Activated CD4-positive, alpha-beta T cell treated with anti-CD3 and anti-CD28 coated beads for 1 hour (primary cell): Measurements from ENCODE around the gene FASTKD3.

Experiments used
- DNase-seq: peaks from one replicate; pipeline ENCODE4 v3.0.0-alpha.2; 2020

FASTKD3 gene

DNA sequence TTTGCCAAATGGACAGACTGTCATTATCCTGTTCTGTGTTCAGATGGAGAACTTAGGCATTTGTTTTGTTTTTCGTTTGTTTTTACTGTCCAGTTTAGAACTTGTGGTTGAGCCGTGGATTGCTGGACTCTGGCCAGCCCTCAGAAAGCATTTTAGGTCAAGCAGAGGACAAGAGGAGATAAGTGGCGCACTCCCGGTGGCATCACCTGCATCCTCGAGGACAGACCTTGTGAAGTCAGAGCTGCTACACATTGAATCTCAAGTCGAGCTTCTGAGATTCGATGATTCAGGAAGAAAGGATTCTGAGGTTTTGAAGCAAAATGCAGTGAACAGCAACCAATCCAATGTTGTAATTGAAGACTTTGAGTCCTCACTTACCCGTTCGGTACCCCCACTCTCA lies 9.0 kb upstream of the FASTKD3 start:
- no peak for DNase-seq

DNA sequence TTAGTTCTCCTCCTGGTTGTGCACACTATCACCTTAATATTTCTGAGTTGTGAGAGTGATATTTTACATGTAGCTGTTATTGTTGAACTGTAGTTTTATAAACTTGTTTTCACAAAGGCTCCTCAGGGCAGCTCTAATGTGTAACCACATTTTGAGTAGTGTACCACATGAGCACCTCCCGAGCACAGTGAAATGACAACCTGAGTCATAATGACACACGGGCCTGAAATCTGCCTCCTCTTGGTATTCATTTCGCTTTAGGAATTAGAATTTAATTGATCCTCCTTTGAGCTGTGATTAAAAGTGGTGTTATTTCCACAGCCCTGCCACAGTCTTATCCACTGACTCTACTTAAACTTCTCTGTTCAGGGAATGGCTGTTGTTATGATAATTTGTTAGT lies 8.0 kb upstream of the FASTKD3 start:
- DNase-seq: no peak

DNA sequence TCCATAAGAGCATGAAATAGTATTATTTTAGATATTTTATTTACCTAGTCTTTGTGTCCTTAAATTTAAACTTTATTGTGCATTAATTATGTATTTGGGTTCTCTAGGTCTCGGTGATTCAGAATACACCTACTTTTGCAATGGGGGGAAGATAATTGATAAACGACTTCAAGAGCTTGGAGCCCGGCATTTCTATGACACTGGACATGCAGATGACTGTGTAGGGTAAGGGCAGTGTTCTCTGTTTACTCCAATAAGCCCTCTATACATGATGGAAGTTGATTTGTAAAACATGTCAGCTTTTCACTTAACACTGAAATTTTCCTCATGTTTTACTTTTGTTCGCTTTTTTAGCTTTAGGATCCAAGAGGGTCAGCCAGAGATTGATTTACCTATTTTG lies 6.3 kb upstream of the FASTKD3 start:
- DNase-seq: no peak

DNA sequence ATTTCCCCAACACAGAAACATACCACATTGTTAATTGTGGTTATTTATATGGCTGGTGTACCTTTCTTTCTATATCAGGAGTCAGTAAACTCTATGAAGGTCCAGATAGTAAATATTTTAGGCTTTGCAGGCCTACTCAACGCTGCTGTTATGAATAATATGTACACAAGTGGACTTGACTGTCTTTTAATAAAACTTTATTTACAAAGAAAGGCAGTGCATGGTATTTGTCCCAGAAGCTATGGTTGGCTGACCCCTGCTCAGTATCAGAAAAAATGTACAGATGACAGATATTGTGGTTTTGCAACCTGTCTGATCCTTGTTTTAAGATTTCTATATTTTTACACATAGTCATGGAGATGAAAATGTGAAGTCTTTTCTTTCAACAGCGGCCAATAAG lies 5.8 kb upstream of the FASTKD3 start:
- DNase-seq: no peak

DNA sequence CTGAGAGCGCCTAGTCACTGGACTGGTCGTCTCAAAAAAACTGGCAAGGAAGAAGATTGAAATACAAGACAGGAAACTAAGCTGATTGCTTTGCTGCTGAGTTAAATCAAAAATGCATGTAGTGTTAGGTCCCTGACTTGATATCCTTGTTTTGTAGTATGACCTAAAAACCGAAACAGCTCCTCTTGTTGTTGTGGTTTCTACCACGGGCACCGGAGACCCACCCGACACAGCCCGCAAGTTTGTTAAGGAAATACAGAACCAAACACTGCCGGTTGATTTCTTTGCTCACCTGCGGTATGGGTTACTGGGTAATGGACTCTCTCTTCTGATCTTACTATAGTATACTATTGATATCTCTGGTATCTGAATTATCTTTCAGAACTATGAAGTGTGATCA lies 4.4 kb upstream of the FASTKD3 start:
- DNase-seq: no peak

DNA sequence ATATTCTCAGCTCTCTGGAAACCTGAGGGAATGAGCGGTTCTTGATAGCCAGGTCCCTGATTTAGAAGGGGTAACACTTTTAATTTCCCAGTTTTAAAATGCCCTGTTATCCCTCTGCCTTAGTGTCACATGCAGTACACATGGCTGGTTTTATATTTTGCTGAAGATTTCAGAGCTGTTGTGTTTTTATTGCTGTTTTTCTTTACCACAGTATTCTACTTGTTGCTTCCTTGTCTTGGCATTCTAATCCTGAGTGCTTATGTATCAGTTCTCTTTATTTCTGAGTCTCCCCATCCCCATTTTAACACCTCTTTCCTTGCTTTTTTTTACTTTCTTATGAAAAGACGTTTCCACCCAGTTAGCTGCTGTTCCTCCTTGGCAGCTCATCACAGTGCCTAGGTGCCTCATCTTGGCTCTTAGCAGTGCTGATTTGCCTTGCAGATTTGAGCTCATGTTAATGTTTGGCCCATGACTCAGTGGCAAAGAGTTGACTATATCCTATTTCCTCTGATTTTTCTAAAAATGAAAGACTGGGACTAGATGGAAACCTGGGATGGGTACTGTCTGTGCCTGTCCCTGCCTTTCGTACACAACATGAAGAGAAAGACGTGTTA lies 3.8 kb upstream of the FASTKD3 start:
- no peak for DNase-seq

DNA sequence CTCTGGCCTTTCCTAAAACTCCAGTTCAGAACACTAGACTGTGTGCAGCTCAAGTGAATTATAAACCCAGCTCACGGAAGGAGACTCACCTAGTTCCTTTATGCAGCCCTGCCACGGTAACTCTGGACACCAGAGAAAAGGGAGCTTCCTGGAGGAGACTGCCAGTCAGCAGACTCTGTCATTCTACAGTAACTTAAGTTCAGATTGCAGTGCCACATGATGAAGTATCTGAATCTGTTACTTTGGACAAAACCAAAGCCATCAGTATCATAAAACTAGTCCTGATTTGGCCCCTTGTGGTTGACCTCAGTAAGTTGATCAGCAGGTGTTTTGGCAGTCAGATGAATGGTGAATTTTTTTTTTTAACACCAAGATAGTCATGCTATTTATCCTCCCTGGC lies 2.8 kb upstream of the FASTKD3 start:
- no peak for DNase-seq

DNA sequence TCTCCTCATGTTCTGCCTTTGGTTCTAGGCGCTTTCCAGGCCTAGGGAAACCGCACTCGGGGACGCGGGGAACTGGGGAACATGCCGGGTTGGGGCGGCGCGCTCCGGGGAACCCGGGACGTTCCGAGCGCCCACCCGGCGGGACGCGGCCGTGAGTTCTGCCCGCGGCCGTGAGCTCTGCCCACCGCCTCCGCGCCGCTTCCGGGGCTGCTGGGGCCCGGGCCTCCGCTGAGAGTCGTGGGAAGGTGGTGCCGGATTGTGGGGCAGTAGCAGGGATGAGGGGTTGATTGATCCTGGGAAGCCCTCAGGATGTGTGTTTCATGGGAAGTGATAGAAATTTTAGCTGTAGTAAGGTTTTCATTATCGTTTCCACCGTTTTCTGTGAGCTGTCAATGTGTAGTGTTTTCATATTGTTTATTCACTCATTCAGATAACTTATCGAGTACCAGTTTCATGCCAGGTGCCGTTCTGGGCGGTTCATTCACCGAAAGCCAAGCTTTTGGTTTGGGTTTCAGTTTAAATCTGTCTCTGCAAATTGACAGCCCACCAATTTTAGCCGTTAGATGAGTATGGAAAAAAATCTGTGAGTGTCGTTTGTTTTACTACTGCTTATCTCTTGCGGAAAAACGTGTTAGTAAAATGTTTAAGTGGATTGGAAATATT lies 774 bp upstream of the FASTKD3 start:
- DNase-seq: no peak

DNA sequence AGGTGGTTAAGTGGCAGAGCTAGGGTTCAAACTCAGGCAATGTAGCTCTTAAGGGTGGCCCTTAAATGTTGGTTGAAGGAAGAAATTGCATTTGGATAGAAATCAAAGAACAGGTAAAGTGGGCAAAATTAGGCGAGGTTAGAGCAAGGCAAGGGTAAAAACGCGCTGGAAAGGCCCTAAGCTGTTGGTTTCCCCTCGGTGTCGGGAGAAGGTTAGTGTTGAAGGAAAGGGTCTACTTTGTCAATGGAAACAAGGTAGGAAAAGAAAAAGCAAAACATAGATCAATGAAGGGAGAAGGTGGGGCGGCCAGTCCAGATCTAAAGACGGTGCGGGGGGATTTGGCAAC lies 431 bp downstream of the FASTKD3 start:
- DNase-seq: no peak

DNA sequence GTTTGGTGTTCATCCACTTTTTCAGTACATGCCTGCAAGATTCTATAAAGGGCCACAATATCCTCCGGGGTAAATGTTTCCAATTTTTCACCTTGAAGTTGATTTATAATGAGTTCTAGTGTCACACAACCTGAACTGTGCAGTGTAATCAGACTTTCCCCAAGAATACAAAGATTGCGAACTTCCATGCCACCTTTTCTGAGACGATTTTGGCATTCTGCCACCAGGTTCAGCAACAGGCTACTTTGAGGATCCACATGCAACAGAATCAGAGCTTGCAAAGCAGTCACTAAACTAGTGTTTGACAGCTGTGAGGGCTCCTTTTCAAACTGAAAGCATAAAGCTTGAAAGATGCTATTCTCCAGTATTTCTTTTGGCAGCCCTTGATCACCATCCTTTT lies 1.6 kb downstream of the FASTKD3 start:
- no peak for DNase-seq

DNA sequence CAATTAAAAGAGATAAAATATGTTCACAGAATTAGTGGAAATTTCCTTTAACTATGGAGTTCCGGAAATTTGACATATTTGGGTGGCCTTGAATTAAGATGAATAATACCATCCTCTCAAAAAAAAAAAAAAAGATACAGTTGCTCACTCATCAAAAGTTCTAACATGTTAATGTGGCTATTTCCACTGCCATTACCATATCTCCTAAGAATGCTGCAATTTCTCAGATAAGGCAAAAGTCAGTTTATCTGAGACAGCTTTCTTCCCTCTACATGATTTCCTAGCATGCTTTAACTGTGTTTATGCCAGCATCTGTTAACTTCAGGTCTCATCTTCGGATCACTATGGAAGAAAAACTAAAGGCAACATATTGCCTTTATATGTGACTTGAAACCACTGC lies 2.6 kb downstream of the FASTKD3 start:
- no peak for DNase-seq

DNA sequence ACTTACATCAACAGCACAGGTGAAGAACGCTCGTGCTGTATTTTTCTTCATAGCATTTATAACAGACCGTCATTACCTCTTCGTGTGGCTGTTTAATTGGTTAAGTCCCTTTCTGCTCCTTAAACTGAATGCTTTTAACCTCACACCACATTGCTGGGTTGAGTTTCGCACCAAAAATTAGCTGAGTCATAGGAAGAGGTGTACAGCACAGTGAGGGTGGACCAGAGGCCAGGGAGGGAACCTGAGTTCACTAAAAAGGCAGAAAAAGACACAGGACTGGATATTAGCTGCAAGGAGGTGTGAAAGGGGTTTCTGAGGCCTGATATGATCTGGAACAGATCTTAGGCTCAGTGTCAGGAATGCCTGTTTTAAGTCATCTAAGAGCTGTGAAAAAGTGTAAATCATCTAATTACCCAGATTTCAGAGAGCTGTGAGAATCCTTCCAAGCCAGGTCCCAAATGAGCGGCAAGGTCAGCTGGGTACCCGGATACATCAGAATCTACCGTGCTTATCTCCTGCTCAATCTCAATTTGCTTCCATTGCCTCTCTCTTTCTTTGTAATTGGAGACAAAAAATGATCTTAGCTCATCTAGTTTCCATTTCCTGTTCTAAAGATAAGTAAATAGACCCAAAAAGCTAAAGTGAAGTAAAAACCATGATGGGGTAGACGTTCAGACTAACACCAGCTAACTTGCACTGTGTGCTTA lies 10.8 kb downstream of the FASTKD3 start:
- DNase-seq: no peak

DNA sequence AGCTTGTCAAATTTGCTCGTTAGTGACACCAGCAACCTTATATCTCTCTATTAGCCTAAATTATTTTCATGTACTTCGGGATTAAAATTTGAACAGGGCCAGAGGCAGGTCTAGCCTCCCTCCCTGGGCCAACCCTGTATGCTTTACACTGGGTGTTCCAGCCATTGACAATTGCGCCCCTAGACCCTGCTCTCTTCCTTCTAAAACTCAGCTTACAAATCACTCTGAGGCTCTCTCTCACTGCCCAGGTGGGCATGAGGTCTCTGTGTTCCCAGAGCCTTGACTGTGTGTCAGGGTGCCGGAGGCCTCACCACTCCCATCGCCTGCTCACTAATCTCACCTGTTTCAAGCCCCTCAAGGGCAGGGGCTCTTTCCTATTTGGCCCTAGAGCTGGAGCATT lies 11.5 kb downstream of the FASTKD3 start:
- DNase-seq: no peak

DNA sequence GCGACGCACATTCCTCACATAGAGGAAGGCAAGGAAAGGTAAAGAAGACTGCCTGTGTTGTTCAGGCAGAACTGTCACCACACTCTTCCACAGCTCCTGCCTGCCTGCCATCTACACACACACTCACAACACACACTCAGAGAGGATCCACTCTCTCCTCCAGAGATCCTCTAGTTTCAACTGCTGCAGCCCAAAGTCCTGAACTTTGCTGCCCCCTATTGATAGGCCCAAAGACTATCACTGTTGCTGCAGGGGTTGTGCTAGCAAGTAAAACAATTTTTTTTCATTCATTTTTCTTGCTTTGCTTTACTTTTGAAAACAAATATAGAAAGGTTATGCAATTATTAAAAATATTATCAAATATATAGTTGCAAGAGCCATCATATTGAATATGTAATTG lies 12.0 kb downstream of the FASTKD3 start:
- no peak for DNase-seq

DNA sequence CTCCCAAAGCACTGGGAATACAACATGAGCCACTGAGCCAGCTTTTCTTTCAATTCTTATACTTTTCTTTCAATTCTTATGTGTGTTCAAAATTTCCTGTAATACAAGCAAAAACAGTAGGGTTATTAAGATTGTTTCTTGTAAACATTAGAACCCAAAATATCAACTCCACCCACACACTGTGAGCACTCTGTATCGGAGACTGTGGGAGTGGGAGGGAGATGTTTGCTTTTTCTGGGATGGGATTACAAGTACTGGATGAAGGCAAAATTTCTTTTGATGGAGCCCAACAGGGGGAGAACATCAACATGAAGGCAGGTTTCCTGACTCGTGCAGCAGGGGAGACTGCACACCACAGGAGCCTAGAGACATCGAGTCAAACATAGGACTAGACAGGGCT lies 13.2 kb downstream of the FASTKD3 start:
- no peak for DNase-seq

DNA sequence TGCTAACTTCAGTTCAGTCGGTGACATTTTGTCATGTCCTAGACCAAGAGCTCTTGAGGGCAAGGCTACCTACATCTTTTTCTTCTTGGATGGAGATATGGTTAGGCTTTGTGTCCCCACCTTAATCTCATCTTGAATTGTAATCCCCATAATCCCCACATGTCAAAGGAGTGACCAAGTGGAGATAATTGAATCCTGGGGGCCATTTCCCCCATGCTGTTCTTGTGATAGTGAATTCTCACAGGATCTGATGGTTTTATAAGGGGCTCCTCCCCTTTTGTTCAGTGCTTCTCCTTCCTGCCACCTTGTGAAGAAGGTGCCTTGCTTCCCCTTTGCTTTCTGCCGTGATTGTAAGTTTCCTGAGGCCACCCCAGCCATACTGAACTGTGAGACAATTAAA lies 15.8 kb downstream of the FASTKD3 start:
- DNase-seq: no peak

DNA sequence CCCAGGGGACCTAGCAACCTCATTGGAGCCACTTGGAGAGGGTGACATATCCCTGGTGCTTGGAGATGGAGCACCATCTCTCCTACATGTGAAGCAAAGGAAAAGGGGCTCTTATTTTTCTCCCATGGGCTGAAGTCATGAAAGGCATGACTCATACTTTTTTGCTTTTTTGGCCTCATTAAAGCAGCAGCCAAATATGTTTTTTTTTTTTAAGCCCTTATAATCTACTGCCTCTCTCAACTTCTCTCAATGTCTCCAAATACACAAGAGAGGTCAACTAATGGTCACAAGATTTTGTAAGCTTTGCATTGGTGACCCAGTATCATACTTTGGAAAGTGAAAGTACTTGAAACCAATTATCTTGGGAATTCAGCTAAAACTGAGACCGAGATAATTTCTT lies 16.3 kb downstream of the FASTKD3 start:
- no peak for DNase-seq

DNA sequence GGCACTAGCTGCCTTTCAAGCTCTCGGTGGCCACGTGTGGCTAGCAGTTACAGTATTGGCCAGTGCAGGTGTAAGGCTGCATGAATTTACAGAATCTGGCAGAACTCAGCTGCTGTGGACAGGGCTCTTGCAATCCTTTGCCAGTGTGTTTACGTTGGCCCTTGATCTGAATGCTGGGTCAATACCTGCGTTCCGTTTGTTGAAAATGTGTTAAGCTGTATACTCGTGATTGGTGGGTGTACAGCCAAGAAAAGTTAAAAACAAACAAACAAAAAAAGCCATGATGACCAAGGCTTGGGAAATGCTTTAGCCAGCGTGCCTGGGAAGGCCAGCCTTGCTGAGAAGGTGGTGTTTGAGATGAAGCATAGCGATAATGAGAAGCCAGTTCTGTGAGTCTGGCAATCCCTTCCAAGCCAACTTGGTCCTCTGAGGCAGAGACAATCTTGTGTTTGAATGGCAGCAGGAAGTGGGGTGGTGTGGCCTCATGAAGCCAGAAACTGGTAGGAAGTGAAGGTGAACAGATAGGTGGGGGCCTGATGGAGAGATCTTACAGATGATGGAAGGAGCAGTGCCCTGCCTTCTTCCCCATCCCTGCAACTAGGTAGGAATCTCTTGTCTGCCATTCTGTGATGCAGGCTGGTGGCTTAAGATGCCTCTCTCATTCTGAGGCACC lies 17.1 kb downstream of the FASTKD3 start:
- no peak for DNase-seq

DNA sequence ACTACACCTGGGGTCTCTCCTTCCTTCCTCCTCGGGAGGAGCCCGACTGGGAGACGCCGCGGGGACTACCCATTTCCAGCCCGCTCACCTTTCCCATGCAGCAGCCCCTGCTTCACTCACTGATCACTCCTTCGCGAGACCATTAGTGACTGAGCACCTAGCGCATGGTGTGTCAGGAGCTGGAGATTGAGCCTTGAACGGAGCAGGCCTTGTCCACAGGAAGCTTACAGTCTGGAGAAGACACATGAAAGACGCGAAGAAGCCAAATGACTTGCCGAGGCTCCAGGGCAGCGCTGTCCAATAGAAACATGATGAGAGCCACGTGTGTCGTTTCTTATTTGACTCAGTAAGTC lies 17.6 kb downstream of the FASTKD3 start:
- DNase-seq: no peak

DNA sequence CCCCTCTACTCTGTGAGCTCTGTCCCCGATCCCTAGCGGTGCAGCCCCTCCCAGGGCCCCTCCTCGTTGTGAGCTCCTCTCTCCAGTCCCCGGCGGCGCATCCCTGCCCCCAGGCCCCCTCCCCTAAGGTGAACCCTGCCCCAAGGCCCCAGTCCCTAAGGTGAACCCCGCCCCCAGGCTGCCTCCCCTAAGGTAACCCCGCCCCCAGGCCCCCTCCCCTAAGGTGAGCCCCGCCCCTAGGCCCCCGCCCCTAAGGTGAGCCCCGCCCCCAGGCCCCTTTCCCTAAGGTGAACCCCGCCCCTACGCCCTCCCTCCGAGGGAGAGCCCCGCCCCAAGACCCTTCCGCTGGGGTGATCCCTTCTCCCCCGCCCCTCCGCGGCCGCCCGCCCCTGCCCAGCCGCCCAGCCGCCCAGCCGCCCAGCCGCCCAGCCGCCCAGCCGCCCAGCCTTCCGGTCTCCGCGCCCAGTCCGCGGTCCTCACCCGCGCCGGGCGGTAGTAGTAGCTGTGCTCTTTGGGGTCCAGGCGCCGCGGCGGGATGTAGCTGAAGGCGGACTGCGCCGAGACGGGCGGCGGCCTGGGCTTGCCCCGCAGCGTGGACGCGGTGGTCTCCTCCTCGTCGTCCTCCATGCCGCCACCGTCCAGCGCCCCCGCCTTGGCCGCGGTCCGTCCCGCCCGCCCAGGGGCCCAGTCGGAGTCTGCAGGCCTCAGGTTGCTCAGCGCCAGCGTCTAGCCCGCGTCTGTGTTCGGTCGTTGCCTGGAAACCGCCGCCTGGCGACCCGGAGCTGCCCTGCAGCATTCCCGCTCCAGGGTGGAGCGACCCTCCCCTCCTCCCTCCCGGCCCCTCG lies 18.2 kb downstream of the FASTKD3 start, which contains the start of gene CFAP90:
Gene CFAP90 (minus strand): TSS at position 739 of the 845 bp plus-strand sequence. CDS start 112 bp downstream, at position 627.
- no peak for DNase-seq

DNA sequence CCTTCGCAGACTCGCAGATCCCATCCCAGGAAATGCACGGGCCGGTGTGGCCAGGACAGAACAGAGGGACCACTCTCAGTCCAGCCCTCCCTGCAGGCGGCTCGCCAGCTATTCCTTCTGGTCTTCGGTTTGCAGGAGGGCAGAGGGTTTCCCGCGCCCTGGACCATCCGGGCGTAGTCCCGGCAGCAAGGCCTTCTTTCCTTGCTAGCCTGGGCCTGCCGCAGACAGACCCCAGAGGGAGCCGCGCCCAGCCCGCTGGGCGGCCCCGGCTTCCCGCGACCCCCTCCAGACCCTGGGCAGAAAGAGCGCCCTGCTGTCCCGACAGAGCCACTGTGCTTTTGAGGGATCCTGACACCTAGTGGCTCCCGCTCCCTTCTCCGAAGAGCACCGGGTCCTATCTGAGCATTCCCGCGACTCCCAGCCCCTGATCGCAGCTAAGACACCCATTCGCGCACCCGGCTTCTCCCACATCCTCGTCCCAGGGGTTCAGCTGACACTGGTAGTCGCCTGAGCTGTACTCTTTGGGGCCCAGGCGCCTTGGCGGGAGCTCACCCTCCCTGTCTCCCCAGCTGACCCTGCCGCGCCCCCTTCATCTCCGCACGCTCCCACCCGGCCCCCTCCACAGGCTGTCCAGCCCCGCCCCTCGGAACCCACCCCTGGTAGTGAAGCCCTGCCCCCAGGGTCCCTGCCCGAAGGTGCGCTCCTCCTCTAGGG lies 19.0 kb downstream of the FASTKD3 start:
- DNase-seq: no peak

DNA sequence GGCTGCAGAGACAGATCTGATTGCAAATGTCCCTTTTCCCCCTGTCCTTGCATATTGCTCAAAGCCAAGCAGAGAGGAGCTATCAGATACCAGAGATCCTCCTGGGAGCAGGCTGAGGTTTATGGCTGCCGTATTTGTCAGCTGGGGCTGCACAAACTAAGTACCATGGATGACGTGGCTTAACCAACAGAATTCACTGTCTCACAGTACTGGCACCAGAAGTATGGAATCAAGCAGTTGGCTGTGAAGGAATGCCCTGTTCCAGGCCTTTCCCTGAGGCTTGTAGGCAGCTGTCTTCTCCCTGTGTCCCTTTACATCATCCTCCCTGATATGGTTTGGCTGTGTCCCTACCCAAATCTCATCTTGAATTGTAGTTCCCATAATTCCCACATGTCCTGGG lies 20.5 kb downstream of the FASTKD3 start:
- no peak for DNase-seq
